GM03348 (cell line): ENCODE measurements around the gene DNAJC25.

Experiments
- DNase-seq: peaks from one replicate; pipeline ENCODE4 v3.0.0; 2012; ENCODE audit warnings: low spot score

DNAJC25 gene

DNA sequence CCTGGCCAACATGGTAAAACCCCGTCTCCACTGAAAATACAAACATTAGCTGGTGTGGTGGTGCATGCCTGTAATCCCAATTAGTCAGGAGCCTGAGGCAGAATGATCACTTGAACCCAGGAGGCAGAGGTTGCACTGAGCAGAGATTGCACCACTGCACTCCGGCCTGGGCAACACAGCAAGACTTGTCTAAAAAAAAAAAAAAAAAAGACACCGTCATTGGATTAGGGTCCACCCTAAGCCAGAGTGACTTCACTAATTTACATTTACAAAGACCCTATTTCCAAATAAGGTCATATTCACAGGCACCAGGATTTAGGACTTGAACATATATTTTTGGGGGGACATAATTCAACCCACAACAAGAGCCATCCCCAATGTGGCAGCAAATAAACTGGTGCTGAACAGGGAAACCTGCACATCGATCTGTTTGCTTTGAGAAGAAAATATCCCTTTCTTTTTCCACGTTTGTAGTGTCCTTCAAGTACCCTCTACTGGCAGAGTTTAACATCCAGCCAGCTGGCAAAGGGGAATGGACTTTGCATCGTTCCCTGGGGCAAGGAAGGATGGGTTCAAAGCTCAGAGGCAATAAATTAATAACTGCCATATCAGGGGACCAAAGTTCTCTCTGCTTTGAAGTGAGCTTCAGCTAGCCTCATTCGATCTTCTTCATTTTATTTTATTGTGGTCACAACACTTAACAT, 3.7 kb upstream of the DNAJC25 start:
- no peak for DNase-seq

DNA sequence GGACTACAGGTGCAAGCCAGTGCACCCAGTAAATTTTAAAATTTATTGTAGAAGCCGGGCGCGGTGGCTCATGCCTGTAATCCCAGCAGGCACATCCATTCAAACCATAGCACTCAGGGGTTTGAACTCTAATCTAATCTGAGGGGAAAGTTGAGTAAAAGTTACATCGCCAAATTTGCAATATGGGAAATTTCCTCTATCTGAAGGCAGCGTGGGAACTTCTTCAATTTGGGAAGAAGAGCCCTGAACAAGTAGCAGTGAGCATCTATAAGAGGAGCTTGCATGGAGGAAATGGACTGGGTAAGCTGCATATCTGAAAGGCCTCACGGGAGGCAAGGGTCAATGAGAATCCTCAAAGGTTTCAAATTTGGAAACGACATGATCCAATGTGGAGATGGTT, 2.7 kb upstream of the DNAJC25 start:
- no peak for DNase-seq

DNA sequence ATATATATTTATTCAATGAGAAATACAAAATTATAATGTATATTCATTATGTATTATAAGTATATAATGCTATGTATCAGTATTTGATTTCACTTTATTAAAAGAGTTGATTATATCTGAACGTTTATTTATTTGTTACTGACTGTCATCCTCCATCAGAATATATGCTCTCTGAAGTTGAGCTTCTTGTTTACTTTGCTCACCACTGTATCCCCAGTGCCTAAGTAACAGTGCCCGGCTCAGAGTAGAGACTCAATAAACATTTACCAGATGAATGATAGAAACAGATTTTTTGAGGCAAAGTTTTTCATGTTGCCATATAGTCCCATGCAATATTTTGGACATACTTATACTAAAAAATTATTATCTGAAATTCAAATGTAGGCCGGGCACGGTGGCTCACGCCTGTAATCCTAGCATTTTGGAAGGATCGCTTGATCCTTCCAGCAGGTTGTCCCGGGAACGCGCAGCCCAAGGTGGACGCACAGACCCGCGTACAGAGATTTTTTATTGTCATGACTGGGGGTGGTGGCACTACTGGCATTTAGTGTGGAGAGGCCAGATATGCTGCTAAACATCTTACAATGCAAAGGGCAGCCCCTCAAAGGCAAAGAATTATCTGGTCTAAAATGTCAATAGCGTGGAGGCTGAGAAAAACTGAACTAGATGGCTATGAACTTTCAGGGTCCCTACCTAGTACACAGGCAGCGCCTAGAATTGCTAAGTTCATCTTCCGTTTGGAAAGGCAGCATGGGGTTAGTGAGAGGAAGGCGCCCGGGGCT, 761 bp upstream of the DNAJC25 start:
- DNase-seq: no peak

DNA sequence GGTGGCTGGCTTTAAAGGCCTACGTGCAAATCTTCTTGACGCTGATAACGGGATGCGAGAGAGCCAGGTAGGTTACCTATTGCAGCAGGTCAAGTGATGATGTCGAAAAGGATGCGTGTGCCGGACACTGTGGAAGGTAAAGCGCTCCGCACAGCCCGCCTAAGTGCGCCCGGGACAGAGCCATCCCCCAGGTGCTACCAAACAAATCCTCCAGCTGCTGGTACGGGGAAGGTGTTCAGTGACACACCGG, 245 bp upstream of the DNAJC25 start:
- DNase-seq: no peak

DNA sequence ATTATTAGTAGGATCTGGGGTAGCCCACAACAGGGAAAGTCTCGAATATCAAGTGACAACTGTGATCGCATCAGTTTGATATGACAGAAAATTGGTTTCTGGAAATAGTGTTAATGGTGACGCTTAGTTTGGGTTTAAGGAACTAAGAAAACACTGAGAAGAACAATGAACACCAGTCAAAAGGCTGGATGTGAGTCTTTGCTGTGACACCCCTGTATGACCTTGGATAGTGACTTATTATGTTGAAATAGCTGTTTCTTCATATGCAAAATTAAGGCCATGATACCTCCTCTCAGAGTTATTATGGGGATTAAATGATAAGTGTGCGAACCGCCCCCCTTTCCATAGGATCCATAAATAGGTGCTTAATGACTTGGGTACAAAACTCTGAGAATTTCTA, 926 bp downstream of the DNAJC25 start:
- peak; percentile 16 for DNase-seq

DNA sequence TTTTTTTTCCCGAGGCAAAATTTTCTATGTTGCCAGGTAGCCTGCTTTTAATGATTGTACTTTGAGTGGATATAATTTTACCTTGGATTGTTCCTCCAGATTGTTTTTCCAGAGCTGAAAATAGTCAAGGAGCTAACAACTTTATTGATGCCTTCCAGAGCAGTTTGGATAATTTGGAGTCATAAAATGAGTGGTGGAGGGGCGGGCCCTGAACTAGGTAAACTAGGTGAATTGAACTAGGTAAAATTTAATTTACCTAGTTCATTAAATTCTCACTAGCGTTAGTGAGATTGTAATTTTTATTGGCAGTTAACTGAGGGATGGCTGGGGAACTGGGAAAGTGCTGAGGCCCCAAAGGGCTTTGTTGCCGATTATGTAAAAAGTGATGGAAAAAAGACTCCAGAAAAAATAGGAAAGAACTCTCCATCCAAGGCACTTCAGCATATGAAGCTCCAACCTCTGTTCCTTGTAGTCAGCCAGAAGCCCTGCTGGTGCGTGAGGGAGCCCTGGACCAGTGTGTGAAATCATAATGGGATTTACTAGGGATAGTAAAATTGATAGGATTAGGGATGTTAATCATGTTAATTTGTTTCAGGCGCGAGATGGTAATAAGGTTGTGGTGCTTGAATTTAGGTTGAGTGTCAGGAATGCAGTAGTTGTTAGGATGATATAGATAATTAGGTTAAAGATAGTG, 1.7 kb downstream of the DNAJC25 start:
- DNase-seq: no peak

DNA sequence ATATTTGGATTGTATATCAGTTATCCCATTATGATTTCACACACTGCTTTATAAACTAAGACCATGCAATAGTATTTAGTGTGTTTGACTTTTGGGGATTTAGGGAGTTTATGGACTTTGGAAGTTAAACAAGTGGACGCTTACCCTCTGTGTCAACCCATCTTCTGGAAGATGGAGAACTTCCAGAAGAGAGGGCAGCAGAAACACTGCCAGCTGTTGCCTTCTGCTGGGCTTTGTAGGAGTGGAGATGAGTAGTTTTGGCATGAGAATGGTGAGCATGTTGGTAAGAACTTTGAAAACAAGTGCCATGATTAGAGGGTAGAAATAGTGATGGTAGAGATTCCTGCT, 2.2 kb downstream of the DNAJC25 start:
- no peak for DNase-seq

DNA sequence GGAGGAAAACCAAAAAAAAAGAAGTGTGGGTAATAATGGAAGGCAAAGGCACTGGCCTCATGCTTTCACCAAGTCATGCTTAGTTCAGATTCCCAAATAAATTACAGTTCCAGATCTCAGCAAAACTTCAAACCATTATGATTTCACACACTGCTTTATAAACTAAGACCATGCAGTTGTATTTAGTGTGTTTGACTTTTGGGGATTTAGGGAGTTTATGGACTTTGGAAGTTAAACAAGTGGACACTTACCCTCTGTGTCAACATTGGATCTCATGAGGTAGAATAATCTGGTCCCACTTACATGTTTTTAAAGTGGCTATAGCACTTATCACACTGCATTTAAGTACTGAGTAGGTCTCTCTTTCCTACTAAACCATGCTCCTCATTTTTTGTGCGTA, 3.7 kb downstream of the DNAJC25 start:
- DNase-seq: no peak

DNA sequence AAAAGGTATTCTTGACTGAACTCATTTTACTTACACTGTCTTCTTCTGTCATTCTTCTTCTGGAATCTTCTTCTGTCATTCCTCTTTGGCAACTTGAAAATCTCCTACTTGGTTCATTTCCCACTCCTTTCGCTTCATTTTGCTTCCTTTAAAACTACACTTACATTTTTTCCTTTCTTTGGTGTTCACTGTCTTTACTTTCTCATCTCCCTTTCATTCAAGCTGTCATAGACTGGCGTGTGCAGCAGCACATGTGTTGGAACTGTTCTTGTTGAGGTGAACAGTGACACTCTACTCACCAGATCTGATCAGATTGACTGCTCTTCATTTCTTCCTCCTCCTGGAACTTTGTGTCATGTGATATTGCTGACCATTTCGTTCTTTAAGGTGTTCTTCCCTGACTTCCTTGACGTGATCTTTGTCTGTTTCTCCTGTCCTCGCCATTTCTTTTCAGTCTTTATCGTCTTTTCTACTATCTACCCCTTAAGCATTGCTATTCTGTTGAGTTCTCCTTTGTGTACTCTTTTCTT, 6.4 kb downstream of the DNAJC25 start:
- DNase-seq: no peak

DNA sequence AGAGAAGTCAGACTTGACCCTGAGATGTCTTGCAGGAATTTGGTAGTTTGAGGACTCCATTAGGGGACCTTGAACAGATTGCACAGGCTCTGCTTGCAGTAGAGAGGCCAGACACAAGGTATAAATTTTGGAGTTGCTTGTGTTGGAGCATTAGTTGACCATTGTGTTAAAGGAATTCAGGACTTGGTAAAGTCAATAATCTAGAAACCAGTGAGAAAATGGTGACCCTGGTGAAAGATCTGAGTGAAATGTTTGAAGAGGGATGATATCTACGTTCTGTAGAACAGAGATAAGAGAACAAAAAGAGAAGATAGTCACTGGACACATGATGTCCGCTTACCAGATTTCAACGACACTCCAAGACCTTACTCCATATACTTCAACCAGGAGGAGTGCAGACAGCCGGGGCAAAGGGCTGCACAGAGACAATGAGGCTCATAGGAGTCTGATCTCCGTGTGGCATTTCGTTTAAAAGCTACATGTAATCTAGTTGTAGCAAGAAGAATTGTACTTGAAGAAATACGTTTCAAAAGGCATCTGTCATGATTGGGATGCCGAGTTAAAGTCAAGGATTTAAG, 13.2 kb downstream of the DNAJC25 start:
- no peak for DNase-seq

DNA sequence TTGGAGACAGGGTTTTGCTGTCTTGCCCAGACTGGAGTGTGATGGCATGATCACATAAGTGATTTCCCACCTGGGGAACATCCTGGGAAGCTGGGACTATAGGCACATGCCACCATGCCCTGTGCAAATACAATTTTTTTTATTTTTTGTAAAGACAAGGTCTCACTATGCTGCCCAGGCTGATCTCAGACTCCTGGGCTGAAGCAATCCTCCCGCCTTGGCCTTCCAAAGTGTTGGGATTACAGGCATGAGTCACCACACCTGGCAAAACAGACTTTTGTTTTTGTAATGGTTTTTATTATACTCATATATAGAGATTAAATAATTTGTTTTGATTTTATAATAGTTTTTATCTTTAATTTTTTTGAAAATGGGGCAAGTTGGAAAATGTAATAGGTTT, 14.7 kb downstream of the DNAJC25 start:
- DNase-seq: no peak

DNA sequence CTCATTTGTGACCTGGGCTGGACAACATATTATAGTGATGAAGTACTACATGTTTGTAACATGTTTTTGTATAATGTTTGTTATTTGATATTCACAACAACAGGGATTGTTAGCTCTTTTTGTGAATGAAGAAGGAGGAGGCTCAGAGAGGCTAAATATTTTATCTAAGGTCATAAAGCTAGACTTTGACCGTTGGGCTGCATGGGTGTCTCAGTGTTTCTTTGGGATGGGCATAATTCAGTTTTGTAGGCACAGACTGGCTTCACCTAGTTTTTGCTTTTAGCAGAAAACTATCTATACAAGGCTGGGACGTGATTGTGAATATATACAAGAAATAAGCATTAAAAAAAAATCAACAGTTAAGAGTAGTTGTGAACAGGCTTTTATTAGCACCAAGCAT, 15.3 kb downstream of the DNAJC25 start:
- no peak for DNase-seq

DNA sequence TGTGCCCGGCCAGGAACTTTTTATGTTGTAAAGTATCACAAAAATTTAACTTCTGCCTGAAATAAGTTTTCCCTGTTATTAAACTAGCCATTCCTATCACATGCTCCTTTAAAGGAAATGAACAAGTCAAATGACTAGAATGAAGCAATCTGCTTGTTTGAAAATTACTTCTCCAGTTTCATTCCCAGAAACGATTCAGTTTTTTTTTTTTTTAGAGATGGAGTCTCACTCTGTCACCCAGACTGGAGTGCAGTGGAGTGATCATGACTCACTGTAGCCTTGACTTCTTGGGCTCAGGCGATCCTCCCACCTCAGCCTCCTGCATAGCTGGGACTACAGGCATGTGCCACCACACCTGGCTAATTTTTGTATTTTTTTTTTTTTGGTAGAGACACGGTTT, 16.9 kb downstream of the DNAJC25 start:
- no peak for DNase-seq

DNA sequence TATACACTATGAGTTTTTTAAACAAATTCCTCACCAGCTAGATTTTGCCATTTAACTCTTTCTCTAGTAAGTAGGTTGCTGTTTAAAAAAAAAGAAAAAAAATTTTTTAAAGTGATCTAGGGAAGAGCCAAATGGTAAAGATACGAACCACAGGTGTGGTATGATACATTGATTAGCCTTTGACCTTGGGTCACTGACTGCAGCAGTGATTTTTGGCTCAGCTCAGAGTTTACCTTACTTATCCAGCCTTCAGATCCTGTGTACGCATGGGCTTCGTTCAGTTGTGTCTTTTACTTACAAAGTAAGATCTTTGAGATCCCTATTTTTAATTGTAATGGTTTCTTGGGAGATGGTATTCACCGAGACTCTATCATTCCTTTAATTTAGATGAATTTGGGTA, 17.9 kb downstream of the DNAJC25 start:
- no peak for DNase-seq

DNA sequence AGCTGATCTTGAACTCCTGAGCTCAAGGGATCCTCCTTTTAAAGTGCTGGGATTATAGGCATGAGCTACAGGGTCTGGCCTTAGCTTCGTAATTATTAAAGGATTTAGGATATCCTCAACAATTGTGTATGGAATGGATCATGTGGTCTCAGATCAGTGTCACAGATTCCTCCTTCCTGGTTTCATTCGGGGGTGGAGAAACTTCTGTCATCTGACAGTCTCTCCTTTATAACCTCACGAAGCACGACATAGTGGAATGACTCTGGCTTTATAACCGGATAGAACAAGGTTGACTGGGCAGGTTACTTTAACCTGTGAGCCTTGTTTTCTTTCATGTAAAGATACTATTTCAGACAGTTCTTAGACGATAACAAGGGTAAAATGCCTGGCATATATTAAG, 25.9 kb downstream of the DNAJC25 start:
- DNase-seq: no peak

DNA sequence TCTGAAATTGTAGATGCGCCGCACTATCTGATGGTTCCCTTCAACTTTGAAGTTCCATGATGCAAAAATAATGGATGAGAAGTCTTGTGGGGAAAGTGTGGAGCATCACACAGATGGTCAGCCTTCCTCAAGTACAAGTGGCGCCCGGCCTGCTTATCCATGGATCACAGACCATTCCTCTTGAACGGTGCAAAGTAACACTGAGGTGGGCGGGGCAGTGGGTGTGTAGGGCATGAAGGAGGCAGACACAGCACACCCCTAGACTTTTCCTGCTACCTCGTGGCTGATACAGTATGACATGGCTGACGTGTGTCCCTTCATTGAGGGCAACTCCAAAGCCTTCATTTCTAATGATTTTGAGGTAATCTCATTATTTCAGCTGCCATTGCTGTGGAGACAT, 27.8 kb downstream of the DNAJC25 start:
- DNase-seq: no peak

DNA sequence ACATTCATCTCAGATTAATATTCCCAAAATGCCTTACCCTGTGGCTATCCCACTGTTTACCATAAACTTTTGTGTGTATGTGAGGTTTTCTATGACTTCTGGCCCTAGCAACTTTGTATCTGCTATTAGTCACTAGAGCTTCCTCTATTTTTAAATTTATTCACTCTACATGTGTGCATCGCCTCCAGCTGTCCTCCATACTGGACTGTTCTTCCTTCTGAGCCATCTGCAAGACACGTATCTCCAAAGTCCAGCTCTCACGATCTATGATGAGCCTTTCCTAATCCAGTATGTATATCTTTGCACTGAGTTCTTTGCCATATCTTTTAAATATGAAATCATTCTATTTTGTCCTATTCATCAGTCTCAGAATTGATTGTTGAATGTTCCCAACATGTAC, 28.6 kb downstream of the DNAJC25 start:
- peak; percentile 26 for DNase-seq

DNA sequence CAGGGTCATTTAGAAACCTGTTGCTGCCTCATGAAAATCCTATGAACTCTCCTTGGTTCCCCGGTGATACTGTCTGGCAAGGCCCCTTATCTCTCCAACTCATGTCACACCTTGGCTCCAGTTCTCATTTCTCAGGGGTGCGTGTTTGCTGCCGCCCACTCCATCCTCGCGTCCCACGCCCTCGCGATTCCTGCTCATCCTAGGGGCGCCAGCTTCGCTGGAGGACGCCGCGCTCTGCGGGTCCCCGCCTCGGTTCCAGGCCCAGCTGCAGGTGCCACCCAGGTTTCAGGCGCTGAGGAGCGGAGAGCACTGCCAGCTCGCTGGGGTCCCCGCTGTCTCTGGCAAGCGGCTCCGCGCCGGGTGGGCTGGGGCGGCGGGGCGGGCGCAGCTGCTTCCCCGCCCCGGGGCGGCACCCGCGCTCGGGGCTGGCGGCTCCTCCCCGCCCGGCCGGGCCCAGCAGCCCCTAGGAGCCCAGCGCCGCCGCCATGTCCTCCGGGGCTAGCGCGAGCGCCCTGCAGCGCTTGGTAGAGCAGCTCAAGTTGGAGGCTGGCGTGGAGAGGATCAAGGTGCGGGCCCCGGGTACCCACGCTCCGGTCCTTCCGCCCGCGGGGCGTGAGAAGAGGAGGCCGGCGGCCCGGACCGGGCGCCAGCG, 30.1 kb downstream of the DNAJC25 start, which contains the start of gene GNG10:
Gene GNG10, plus strand, starts transcription at position 456 of the 652 bp plus-strand sequence. Its CDS starts 30 bp downstream, at position 486.
- DNase-seq: peak; percentile 96

DNA sequence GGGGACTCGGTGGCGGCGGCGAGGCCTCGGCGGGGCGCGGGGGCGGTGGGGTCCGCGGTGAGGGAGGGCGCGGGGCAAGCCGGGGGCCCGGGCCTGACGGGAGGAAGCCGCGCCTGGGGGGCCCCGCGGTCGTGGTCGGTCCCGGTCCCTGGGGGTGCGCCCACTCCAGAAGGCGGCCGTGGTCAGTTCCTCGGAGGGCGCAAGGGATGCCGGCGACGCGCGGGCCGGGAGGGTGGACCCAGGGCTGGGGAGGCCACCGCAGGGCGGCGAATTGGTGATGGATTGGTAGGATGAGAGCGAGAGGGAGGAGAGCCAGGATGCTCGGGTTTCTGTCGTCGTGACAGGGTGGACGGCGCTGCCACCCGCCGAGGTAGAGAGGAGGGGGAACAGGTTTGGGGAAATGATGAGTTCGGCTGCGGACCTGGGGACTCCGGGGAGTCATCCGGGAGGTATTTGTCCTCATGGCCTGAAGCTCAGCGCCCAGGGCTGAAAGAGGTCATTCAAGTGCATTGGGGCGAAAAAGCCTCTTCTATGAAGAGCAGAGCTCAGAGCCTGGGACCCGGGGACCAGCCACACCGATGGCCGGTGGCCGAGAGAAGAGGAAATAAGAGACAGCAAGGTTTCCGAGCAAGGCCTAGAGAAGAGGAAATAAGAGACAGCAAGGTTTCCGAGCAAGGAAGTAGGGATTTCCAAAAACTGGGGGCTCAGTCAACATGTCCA, 30.8 kb downstream of the DNAJC25 start:
- DNase-seq: peak; percentile 84

DNA sequence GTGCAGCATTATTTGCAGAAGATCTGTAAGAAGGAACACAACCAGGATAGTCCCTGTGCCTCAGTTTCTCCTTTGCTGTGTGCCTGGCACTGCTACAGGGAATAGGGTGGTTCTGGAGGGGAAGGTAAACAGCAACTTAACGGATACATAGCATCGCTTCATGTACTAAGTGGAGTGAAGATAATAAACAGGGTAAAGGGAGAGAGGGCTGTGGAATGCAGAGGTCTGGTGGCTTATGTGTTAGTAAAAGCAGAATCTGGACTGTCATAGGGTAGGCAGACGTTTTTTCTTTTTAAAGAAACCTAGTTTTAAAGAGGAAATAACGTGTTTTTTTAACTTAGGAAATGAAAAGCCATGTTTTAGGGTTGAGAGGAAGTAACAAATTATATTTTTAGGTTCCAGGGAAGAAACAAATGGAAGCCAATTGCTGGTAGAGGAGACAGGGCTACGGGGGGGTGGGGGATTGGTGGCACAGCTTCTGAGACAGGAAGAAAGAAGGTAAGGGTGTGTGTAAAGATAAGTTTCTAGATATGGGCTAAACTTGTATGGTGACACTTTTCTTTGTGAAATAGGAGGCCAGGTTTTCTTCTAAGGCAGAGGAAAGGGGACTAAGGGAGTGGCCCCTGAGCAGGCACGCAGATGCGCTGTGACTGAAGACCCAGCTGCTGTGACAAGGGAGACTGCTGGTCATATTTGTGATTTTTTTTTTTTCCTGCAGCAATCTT, 31.6 kb downstream of the DNAJC25 start:
- peak; percentile 27 for DNase-seq

DNA sequence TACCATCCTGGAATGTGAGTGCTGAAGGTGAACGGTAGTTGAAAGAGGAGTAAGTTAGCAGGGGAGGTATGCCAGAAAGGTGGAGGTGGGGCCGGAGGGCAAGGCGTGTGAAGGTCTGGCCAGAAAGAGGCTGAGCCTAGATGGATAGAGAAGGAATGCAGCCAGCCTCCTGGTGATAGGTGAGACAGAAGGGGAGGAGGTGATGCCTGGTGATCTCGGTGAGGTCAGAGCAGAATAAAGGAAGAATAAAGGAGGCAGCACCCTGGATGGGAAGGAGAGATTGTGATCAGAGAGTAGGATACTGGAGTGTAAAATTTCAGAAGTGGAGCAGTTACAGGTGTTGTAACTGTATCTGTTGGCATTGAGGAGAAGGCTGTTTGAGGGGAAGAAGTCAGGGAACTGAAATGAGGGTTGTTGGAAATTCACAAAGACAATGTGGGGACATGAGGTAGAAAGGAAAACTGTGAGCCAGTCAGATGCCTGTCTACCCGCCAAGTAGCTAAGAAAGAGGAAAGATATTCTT, 32.2 kb downstream of the DNAJC25 start:
- DNase-seq: no peak
